Peyer's patch (tissue), 4 donors: ENCODE measurements around the gene OR5AU1.

Experiments used
- POLR2A ChIP-seq, 2 donors: fragments of 450-650 bp; IDR thresholded peaks; one replicate each; pipeline ENCODE4 v1.5.1; 2017; ENCODE audit warnings: antibody characterized with exemption in 2 of 2, mild to moderate bottlenecking in 2 of 2, moderate library complexity in 2 of 2
- TF ChIP-seq, protein P1 (sequence below), 6 experiments: fragments of 450-650 bp in 4 of 6; fragments of 200-600 bp in 2 of 6; sonication (generic) in 1 of 6; IDR thresholded peaks; one replicate each; pipeline ENCODE4 v1.5.1; 2017 to 2019; ENCODE audit warnings: antibody characterized with exemption in 6 of 6, mild to moderate bottlenecking in 3 of 6, moderate library complexity in 1 of 6

- TF ChIP-seq POLR2A (IDR thresholded peaks at IDR 0.05) = no peak
- TF ChIP-seq, protein P1, sequence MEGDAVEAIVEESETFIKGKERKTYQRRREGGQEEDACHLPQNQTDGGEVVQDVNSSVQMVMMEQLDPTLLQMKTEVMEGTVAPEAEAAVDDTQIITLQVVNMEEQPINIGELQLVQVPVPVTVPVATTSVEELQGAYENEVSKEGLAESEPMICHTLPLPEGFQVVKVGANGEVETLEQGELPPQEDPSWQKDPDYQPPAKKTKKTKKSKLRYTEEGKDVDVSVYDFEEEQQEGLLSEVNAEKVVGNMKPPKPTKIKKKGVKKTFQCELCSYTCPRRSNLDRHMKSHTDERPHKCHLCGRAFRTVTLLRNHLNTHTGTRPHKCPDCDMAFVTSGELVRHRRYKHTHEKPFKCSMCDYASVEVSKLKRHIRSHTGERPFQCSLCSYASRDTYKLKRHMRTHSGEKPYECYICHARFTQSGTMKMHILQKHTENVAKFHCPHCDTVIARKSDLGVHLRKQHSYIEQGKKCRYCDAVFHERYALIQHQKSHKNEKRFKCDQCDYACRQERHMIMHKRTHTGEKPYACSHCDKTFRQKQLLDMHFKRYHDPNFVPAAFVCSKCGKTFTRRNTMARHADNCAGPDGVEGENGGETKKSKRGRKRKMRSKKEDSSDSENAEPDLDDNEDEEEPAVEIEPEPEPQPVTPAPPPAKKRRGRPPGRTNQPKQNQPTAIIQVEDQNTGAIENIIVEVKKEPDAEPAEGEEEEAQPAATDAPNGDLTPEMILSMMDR (IDR thresholded peaks at IDR 0.05) = no peak
Observed at GRCh38 chr14:21168055-21168454, 12.2 kb upstream of the OR5AU1 start.
